ENCODE results near the gene TJP1.
"Not testable (repeated sequence)": the region's sequence is repeated elsewhere in the genome, so short reads cannot be mapped to it uniquely, and the experiment has no call there.

Gene TJP1

GRCh38 chr15:29704950-29705597 is 117.2 kb downstream of the TJP1 start:
- in situ Hi-C loops (cut with MboI; ENCODE audit: low pct_unique_long_range_greater_than_20kb, low sequenced_read_pairs, unreplicated experiment) = no loop called here
- TF ChIP-seq CTCF (IDR thresholded peaks at IDR 0.05; ENCODE audit: extremely low read depth, insufficient read depth, missing control alignments) = no peak
- no peak for DNase-seq (ENCODE audit: low spot score)

GRCh38 chr15:29701151-29701550 is 121.1 kb downstream of the TJP1 start:
- no peak for TF ChIP-seq CTCF (IDR thresholded peaks at IDR 0.05; ENCODE audit: extremely low read depth, insufficient read depth, missing control alignments)
- in situ Hi-C loops (cut with MboI; ENCODE audit: low pct_unique_long_range_greater_than_20kb, low sequenced_read_pairs, unreplicated experiment) = no loop called here
- DNase-seq (ENCODE audit: low spot score) = no peak

GRCh38 chr15:29700296-29700695 is 122.0 kb downstream of the TJP1 start:
- no peak for TF ChIP-seq CTCF (IDR thresholded peaks at IDR 0.05; ENCODE audit: extremely low read depth, insufficient read depth, missing control alignments)
- DNase-seq (ENCODE audit: low spot score) = no peak
- in situ Hi-C loops (cut with MboI; ENCODE audit: low pct_unique_long_range_greater_than_20kb, low sequenced_read_pairs, unreplicated experiment) = no loop called here

- in situ Hi-C loops (cut with MboI; ENCODE audit: low pct_unique_long_range_greater_than_20kb, low sequenced_read_pairs, unreplicated experiment) = no loop called here
- TF ChIP-seq CTCF (IDR thresholded peaks at IDR 0.05; ENCODE audit: extremely low read depth, insufficient read depth, missing control alignments) = no peak
- no peak for DNase-seq (ENCODE audit: low spot score)
Observed at GRCh38 chr15:29699791-29700190, 122.5 kb downstream of the TJP1 start.

- DNase-seq (ENCODE audit: low spot score) = no peak
- in situ Hi-C loops (cut with MboI; ENCODE audit: low pct_unique_long_range_greater_than_20kb, low sequenced_read_pairs, unreplicated experiment) = no loop called here
- TF ChIP-seq CTCF (IDR thresholded peaks at IDR 0.05; ENCODE audit: extremely low read depth, insufficient read depth, missing control alignments) = no peak
Observed at GRCh38 chr15:29698030-29698701, 124.1 kb downstream of the TJP1 start.

- in situ Hi-C loops (cut with MboI; ENCODE audit: low pct_unique_long_range_greater_than_20kb, low sequenced_read_pairs, unreplicated experiment) = no loop called here
- TF ChIP-seq CTCF (IDR thresholded peaks at IDR 0.05; ENCODE audit: extremely low read depth, insufficient read depth, missing control alignments) = no peak
Observed at GRCh38 chr15:29696950-29697738, 125.1 kb downstream of the TJP1 start.

GRCh38 chr15:29696506-29696905 is 125.8 kb downstream of the TJP1 start:
- in situ Hi-C loops (cut with MboI; ENCODE audit: low pct_unique_long_range_greater_than_20kb, low sequenced_read_pairs, unreplicated experiment) = not testable (repeated sequence)

More at GRCh38 chr15:29696950-29697738, 125.1 kb downstream of the TJP1 start:
- no peak for DNase-seq (ENCODE audit: low spot score)

More at GRCh38 chr15:29696506-29696905, 125.8 kb downstream of the TJP1 start:
- DNase-seq (ENCODE audit: low spot score) = not testable (repeated sequence)

Data from GM13977 (cell line).